Stimulated activated CD4-positive, alpha-beta T cell treated with anti-CD3 and anti-CD28 coated beads, TNF-alpha, amount 100 ng/mL, for 24 hours (primary cell): Measurements from ENCODE around the gene RFX4.
"Not testable (repeated sequence)": the region's sequence is repeated elsewhere in the genome, so short reads cannot be mapped to it uniquely, and the experiment has no call there.

Source experiments
- DNase-seq, 3 experiments: peaks; one replicate each; pipeline ENCODE4 v3.0.0-alpha.2; 2020; ENCODE audit warnings: low read depth in 3 of 3

RFX4 gene

GRCh38 chr12:106692033-106692432, 109.2 kb downstream of the RFX4 start:
- not testable (repeated sequence) for DNase-seq

- no peak for DNase-seq
Measured at GRCh38 chr12:106692896-106693820, 110.4 kb downstream of the RFX4 start.

- no peak for DNase-seq
Measured at GRCh38 chr12:106696071-106696470, 113.3 kb downstream of the RFX4 start.

GRCh38 chr12:106696681-106697417, 114.0 kb downstream of the RFX4 start:
- no peak for DNase-seq

GRCh38 chr12:106704081-106704480, 121.3 kb downstream of the RFX4 start:
- DNase-seq: no peak

GRCh38 chr12:106705971-106706370, 123.2 kb downstream of the RFX4 start:
- no peak for DNase-seq

GRCh38 chr12:106709068-106709511, 126.3 kb downstream of the RFX4 start:
- DNase-seq: no peak

GRCh38 chr12:106710143-106710893, 127.5 kb downstream of the RFX4 start:
- DNase-seq: no peak

GRCh38 chr12:106711316-106711715, 128.5 kb downstream of the RFX4 start:
- no peak for DNase-seq

GRCh38 chr12:106712768-106713167, 130.0 kb downstream of the RFX4 start:
- DNase-seq: no peak

GRCh38 chr12:106714926-106715325, 132.1 kb downstream of the RFX4 start:
- no peak for DNase-seq

GRCh38 chr12:106715582-106715981, 132.8 kb downstream of the RFX4 start:
- no peak for DNase-seq

GRCh38 chr12:106717673-106718072, 134.9 kb downstream of the RFX4 start:
- no peak for DNase-seq

GRCh38 chr12:106719879-106720278, 137.1 kb downstream of the RFX4 start:
- DNase-seq: no peak

- no peak for DNase-seq
Measured at GRCh38 chr12:106720696-106721095, 137.9 kb downstream of the RFX4 start.

- DNase-seq: no peak
Measured at GRCh38 chr12:106721915-106722314, 139.1 kb downstream of the RFX4 start.

GRCh38 chr12:106722837-106723236, 140.0 kb downstream of the RFX4 start:
- DNase-seq: no peak

GRCh38 chr12:106723416-106723815, 140.6 kb downstream of the RFX4 start:
- DNase-seq: no peak

- no peak for DNase-seq
Measured at GRCh38 chr12:106724116-106724515, 141.3 kb downstream of the RFX4 start.

- no peak for DNase-seq
Measured at GRCh38 chr12:106724934-106725333, 142.1 kb downstream of the RFX4 start.

- peak in 1 of 3 experiments; percentile 6 for DNase-seq
Measured at GRCh38 chr12:106726603-106727202, 143.9 kb downstream of the RFX4 start.

- DNase-seq: no peak
Measured at GRCh38 chr12:106729611-106730010, 146.8 kb downstream of the RFX4 start.
